Cortex of kidney (tissue), 1 donor: ENCODE data around the gene CERS5.

Experiments used
- DNase-seq: peaks from one replicate; lab custom pipeline; 2025; lab: John Stamatoyannopoulos, UW

Gene CERS5

GRCh38 chr12:50167049-50167828 is at the start of gene CERS5:
TSS of gene CERS5 (minus strand) at chr12:50167369. CDS start at chr12:50167297, 72 bp downstream.
- peak; percentile 99 for DNase-seq

- DNase-seq: no peak
These were observed 47.9 kb upstream of the CERS5 start for GRCh38 chr12:50215033-50215432.

GRCh38 chr12:50214018-50214417 is 46.8 kb upstream of the CERS5 start:
- DNase-seq: no peak

GRCh38 chr12:50213439-50213838 is 46.3 kb upstream of the CERS5 start:
- no peak for DNase-seq

- no peak for DNase-seq
These were observed 44.9 kb upstream of the CERS5 start for GRCh38 chr12:50212071-50212467.

GRCh38 chr12:50211392-50212070 is 44.4 kb upstream of the CERS5 start:
- DNase-seq: no peak

- DNase-seq: no peak
These were observed 40.3 kb upstream of the CERS5 start for GRCh38 chr12:50207424-50207823.

- DNase-seq: no peak
These were observed 38.5 kb upstream of the CERS5 start for GRCh38 chr12:50205648-50206047.

GRCh38 chr12:50203691-50204090 is 36.5 kb upstream of the CERS5 start:
- DNase-seq: no peak

GRCh38 chr12:50201987-50202521 is 34.9 kb upstream of the CERS5 start:
- DNase-seq: no peak

- DNase-seq: no peak
These were observed 33.5 kb upstream of the CERS5 start for GRCh38 chr12:50200552-50201273.

- no peak for DNase-seq
These were observed 31.7 kb upstream of the CERS5 start for GRCh38 chr12:50198829-50199228.

GRCh38 chr12:50197297-50197727 is 30.1 kb upstream of the CERS5 start:
- DNase-seq: no peak

- no peak for DNase-seq
These were observed 29.4 kb upstream of the CERS5 start for GRCh38 chr12:50196537-50196936.

- no peak for DNase-seq
These were observed 28.7 kb upstream of the CERS5 start for GRCh38 chr12:50195832-50196231.

GRCh38 chr12:50192908-50193307 is 25.7 kb upstream of the CERS5 start:
- no peak for DNase-seq

GRCh38 chr12:50192236-50192635 is 25.1 kb upstream of the CERS5 start:
- DNase-seq: no peak

GRCh38 chr12:50190859-50191258 is 23.7 kb upstream of the CERS5 start:
- DNase-seq: no peak

GRCh38 chr12:50188875-50189575 is 21.9 kb upstream of the CERS5 start:
- DNase-seq: no peak

- no peak for DNase-seq
These were observed 21.1 kb upstream of the CERS5 start for GRCh38 chr12:50188241-50188781.

GRCh38 chr12:50187084-50187900 is 20.1 kb upstream of the CERS5 start:
- DNase-seq: no peak
